GM12875 (cell line): ENCODE data around the gene ABLIM2.
"Not testable (repeated sequence)": the region's sequence is repeated elsewhere in the genome, so short reads cannot be mapped to it uniquely, and the experiment has no call there.

Source experiments
- H3K4me3 ChIP-seq: one replicate; pipeline ENCODE4 v1.5.1; 2011; ENCODE audit warnings: low read depth, low read length, control low read depth
- CTCF ChIP-seq: IDR thresholded peaks from 2 replicates; pipeline ENCODE4 v1.5.1; 2011; ENCODE audit warnings: low read depth, mild to moderate bottlenecking, control low read depth, inconsistent platforms, low read length, moderate library complexity, borderline replicate concordance; ENCODE audit not compliant: insufficient read depth

ABLIM2 gene

GRCh38 chr4:8146157-8146556, 12.5 kb downstream of the ABLIM2 start:
- no peak for TF ChIP-seq CTCF
- no peak overlapping the region for H3K4me3 ChIP-seq

GRCh38 chr4:8144359-8144758, 14.3 kb downstream of the ABLIM2 start:
- TF ChIP-seq CTCF, result no peak
- H3K4me3 ChIP-seq, result no peak overlapping the region

GRCh38 chr4:8143392-8144140, 15.0 kb downstream of the ABLIM2 start:
- no peak overlapping the region for H3K4me3 ChIP-seq
- TF ChIP-seq CTCF, result no peak

- TF ChIP-seq CTCF, result no peak
- H3K4me3 ChIP-seq, result no peak overlapping the region
Measured at GRCh38 chr4:8142556-8142955, 16.1 kb downstream of the ABLIM2 start.

- H3K4me3 ChIP-seq, result no peak overlapping the region
- TF ChIP-seq CTCF, result no peak
Measured at GRCh38 chr4:8141935-8142334, 16.7 kb downstream of the ABLIM2 start.

- no peak overlapping the region for H3K4me3 ChIP-seq
- TF ChIP-seq CTCF, result no peak
Measured at GRCh38 chr4:8140915-8141314, 17.7 kb downstream of the ABLIM2 start.

GRCh38 chr4:8139726-8140125, 18.9 kb downstream of the ABLIM2 start:
- H3K4me3 ChIP-seq, result not testable (repeated sequence)

GRCh38 chr4:8136972-8137710, 21.5 kb downstream of the ABLIM2 start:
- no peak overlapping the region for H3K4me3 ChIP-seq
- no peak for TF ChIP-seq CTCF
